ENCODE measurements around the gene KIF7.

- TF ChIP-seq CTCF (IDR thresholded peaks at IDR 0.05) (peak; percentile 79 to 92 (median 86)), POLR2A (IDR thresholded peaks at IDR 0.05) (no peak)
Measured at GRCh38 chr15:89647191-89647851, 7.9 kb downstream of the KIF7 start.
